GM21526 (cell line): ENCODE data around the gene SLC37A3.
"Not testable (repeated sequence)": the region's sequence is repeated elsewhere in the genome, so short reads cannot be mapped to it uniquely, and the experiment has no call there.

Experiments used
- ATAC-seq: cut with Tn5 transposase; IDR thresholded peaks from one replicate; pipeline ENCODE4 v1.9.1; 2021; ENCODE audit warnings: moderate library complexity; ENCODE audit not compliant: unreplicated experiment, low FRiP score

Gene SLC37A3

GRCh38 chr7:140349144-140349771 is 49.1 kb downstream of the SLC37A3 start:
- no peak for ATAC-seq

DNA sequence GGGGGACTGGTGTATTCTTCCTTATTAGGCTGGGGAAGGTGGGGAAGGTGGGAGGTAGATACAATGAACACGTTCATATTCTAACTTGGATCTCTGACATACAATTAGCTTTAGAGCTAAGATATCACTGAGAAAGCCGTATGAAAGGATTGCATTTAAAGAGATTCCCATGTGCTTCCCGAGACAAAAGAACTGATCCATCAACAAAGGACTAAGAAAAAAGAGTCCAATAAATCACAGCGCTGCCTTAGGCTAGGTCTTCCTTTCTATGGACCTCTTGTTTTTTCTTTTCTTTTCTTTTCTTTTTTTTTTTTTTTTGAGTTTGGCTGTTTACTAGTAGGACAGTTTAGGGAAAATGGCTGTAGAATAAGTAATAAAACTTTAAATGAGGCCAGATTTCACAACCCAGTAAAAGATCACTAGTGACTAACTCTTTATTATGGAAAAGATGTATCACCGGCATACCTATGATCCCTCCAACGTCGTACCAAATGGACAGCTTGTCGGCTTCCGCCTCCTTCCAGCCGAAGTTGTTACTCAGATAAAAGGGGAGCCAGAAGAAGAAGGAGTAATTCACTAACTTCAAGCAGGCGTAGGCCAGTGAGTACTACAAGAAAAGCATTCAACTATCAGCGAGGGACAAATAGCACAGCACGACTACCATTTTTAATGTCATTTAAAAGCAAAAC is 50.0 kb downstream of the SLC37A3 start:
- ATAC-seq: no peak

DNA sequence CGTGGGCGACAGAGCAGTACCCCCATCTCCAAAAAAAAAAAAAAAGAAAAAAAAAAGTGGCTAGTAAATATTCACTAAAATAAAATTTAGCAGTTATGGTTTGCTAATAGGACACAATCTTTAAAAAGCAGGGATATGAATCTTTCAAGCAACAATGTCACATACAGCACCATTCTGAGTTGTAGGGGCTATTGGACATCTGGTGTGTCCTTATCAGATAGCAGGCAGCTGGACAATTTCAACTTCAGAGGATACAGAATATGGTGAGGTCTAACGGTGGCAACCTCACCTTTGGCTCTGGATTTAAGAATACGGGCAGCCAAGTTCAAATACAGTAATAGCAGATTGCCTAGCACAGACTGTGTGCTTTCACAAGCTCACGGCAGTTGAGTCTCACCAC is 51.1 kb downstream of the SLC37A3 start:
- ATAC-seq: no peak

- ATAC-seq: no peak
These were observed 52.9 kb downstream of the SLC37A3 start for GRCh38 chr7:140345426-140345825.

- ATAC-seq: no peak
These were observed 55.4 kb downstream of the SLC37A3 start for GRCh38 chr7:140342727-140343514.

DNA sequence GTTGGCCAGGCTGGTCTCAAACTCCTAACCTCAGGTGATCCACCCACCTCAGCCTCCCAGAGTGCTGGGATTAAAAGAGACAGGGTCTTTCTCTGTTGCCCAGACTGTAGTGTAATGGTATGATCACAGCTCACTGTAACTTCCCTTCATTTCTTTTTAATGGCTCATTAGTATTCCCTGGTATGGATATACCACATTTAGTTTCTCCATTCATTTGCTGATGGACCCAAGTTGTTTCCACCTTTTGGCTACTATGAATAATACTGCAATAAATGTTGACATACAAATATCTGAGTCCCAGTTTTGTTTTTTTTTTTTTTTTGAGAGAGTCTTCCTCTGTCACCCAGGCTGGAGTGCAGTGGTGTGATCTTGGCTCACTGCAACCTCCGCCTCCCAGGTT is 59.4 kb downstream of the SLC37A3 start:
- ATAC-seq: not testable (repeated sequence)

GRCh38 chr7:140334341-140335057 is 63.8 kb downstream of the SLC37A3 start:
- no peak for ATAC-seq

- no peak for ATAC-seq
These were observed 64.6 kb downstream of the SLC37A3 start for GRCh38 chr7:140333686-140334085.

GRCh38 chr7:140333223-140333622 is 65.1 kb downstream of the SLC37A3 start:
- no peak for ATAC-seq

- no peak for ATAC-seq
These were observed 67.7 kb downstream of the SLC37A3 start for GRCh38 chr7:140330595-140330994.

DNA sequence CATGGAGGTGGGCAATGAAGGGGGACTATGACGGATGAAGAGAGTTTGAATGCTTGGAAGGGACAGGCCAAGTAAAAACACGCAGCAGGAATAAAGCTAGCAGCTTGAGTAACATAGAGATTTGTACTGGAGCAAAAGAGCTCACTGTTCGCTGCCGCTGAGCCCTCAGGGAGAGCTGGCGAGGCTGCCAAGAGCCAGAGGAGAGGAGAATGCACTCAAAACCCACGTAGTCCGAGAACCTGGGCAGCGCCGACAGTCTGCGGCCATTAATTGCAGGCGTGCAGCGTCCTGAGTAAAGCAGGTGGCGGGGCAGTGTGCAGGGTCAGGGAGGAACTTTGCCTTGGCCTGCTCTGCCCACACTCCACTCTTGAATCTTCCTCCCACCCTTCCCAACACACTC is 68.2 kb downstream of the SLC37A3 start:
- ATAC-seq: no peak

DNA sequence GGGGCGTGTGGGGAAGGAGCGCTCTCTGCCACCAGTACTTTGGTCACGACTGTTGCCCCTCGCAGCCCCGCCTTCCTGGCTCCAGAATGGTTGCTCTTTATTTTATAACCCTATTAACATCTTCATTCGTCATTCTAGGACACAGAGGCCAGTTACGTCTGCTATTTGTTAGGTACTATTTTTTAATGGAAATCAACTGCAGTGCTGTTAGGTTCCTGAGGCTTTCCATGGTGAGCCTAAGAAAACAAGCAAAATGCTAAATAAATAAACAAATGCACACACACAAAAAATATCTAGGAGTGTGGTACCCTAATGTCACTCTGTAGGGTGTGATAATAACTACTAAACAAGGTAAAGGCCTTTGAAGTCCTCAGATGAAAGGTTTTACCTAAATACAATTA is 71.1 kb downstream of the SLC37A3 start:
- no peak for ATAC-seq

DNA sequence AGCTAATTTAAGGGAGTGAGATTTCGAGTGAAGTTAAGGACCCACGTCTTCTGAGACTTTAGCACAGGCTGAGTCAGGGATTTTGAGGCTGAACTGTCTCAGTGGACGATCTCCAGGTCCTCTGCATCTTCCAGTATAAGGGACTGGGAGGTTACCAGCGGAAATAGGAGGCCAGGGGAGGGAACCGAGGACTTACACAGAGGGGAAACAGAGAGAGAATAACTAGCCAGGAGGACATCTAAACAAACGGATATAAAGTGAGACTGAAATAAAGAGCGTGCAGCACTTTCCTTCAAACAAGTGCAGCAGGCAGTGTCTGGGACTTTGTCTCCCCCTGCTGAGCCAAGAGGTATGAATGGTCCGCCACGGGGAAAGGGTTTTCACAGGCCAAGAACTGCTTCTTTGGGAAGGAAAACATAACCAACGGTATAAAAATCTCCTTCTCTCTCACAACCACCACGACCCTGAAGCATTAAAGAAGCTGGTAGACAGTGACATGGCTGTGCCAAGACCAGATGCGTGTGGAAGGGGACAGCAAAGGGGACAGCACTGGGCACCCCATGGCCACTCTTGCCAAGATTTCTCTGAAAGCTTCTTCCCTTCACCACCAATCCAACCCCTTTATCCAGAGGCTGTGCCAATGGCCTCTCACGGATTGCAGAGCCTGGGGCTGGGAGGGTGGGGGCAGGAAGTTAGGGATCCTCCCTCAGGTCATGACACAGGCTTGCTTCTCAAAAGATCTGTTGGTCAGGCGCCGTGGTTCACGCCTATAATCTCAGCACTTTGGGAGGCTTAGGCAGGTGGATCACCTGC is 72.0 kb downstream of the SLC37A3 start:
- no peak for ATAC-seq

- ATAC-seq: no peak
These were observed 72.7 kb downstream of the SLC37A3 start for GRCh38 chr7:140325600-140325999.

GRCh38 chr7:140324714-140325113 is 73.6 kb downstream of the SLC37A3 start:
- ATAC-seq: no peak

- ATAC-seq: no peak
These were observed 75.6 kb downstream of the SLC37A3 start for GRCh38 chr7:140322759-140323158.

- ATAC-seq: not testable (repeated sequence)
These were observed 78.3 kb downstream of the SLC37A3 start for GRCh38 chr7:140320078-140320477.

DNA sequence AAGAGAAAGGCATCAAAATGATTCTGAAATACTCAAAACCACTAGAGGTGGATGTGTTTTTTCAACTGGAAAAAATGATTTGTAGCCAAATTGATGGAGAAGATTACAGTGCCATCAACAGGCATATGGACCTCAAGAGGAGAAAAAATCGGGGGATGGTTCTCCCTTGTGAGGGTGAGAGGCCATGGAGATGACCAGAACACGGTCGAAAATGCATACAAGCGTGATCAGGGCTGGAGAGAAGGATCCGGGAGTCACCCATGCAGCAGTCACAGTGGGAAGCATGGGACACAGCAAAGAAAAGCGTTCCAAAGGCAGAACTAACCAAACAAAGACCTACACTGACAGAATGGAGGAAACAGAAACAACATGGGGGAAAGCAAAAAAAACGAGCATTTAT is 80.3 kb downstream of the SLC37A3 start:
- no peak for ATAC-seq

DNA sequence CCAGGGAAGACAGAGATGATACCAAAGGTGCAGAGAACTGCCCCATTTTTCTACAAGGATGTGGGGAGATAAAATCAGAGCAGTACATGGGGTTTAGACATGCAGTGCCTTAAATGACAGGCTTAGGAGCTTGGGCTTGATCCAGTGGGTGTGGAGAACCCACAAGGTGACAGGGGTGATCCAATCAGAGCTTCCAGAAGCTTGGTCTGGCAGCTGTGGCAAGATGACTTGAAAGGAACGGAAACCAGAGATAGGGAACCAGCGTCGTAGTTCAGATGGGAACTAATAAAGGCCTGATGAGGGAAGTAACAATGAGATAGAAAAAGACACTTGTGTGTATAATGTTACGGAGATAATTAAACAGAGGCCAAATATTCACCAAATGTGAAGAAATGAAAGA is 80.7 kb downstream of the SLC37A3 start:
- ATAC-seq: no peak

DNA sequence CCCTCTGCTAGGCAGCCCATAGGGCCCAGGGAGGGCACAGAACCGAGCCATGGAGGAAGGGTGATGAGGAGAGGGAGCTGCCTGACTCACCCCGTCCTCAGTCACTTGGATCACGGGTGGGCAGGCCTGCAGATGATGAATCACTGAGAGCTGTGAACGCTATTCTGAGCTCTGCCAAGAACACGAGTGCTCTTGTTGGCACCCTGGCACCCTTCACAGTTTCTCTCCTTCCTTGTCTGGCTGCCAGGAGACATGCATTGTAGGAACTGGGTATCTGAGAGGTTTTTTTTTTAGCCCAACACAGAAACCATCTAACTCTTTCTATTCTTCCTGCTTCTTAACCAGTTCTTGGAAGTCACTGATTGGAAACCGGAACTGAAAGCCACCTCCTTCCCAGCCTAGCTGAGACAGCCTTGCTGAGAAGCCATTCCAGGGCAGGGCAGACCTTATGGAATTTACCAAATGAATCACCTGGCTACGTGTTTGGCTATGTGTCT is 82.1 kb downstream of the SLC37A3 start:
- ATAC-seq: no peak
